Caco-2 (cell line): ENCODE measurements around the gene ATG9B. TPM values are rescaled to one million over a fixed set of nuclear protein-coding genes. Genes with fewer than 3 reads are reported as not detected.

Experiments used
- BruUV-seq: library from RNA; stranded (reverse); fragments of 400-500 nt; replicated peaks from 2 replicates; lab custom pipeline; 2021; lab: Mats Ljungman, UMichigan
- CTCF ChIA-PET: fragments of 300-600 bp; sonication (Branson Sonifier 250); formaldehyde crosslinking; loops from one replicate; lab custom pipeline; 2022; ENCODE audit warnings: antibody characterized with exemption; lab: Charles Lee
- POLR2A ChIA-PET: fragments of 300-600 bp; sonication (Branson Sonifier 250); formaldehyde crosslinking; loops from one replicate; lab custom pipeline; 2022; ENCODE audit warnings: antibody characterized with exemption; lab: Charles Lee
- DNase-seq, 2 experiments: peaks; one replicate each; pipeline versions ENCODE4 v3.0.0 to v3.0.0-alpha.2; 2020 to 2022
- H3K27me3 ChIP-seq: replicated peaks from 2 replicates; pipeline ENCODE4 v1.6.0; 2011; ENCODE audit warnings: low read length; ENCODE audit not compliant: control insufficient read depth, insufficient read depth
- H3K36me3 ChIP-seq: 2 replicates; pipeline ENCODE4 v1.5.1; 2011; ENCODE audit warnings: low read length; ENCODE audit not compliant: control insufficient read depth, insufficient read depth
- H3K4me1 ChIP-seq: fragments of 250-450 bp; sonication (Bioruptor Pico); 2 replicates; pipeline ENCODE4 v1.5.1; 2020; ENCODE audit warnings: mild to moderate bottlenecking
- H3K4me3 ChIP-seq: 2 replicates; pipeline ENCODE4 v1.5.1; 2011; ENCODE audit warnings: low read depth, mild to moderate bottlenecking, control low read depth, low read length
- H3K9me3 ChIP-seq: fragments of 250-450 bp; sonication (Bioruptor Pico); 2 replicates; pipeline ENCODE4 v1.5.1; 2020; ENCODE audit warnings: mild to moderate bottlenecking, moderate library complexity
- H3K27ac Mint-ChIP-seq: one replicate; pipeline ENCODE4 v1.8.0; 2022; ENCODE audit warnings: mixed read lengths; ENCODE audit not compliant: unreplicated experiment
- H3K27me3 Mint-ChIP-seq: one replicate; pipeline ENCODE4 v1.8.0; 2022; ENCODE audit warnings: mixed read lengths; ENCODE audit not compliant: insufficient read depth, unreplicated experiment
- H3K36me3 Mint-ChIP-seq: one replicate; pipeline ENCODE4 v1.8.0; 2022; ENCODE audit warnings: mild to moderate bottlenecking, mixed read lengths; ENCODE audit not compliant: insufficient read depth, unreplicated experiment
- H3K4me1 Mint-ChIP-seq: one replicate; pipeline ENCODE4 v1.8.0; 2022; ENCODE audit warnings: low read depth, mixed read lengths; ENCODE audit not compliant: unreplicated experiment
- H3K4me3 Mint-ChIP-seq: one replicate; pipeline ENCODE4 v1.8.0; 2022; ENCODE audit warnings: mild to moderate bottlenecking, moderate library complexity, mixed read lengths; ENCODE audit not compliant: unreplicated experiment
- H3K9me3 Mint-ChIP-seq: one replicate; pipeline ENCODE4 v1.8.0; 2022; ENCODE audit warnings: mixed read lengths; ENCODE audit not compliant: unreplicated experiment
- CTCF ChIP-seq, 2 experiments: fragments of 200-600 bp in 1 of 2; IDR thresholded peaks; 1 replicate in 1 of 2; 2 replicates in 1 of 2; pipeline versions ENCODE4 v1.5.1 to v1.8.0; 2011 to 2022; ENCODE audit warnings: antibody characterized with exemption in 1 of 2, control low read depth in 1 of 2, inconsistent platforms in 1 of 2, low read depth in 1 of 2, low read length in 1 of 2, mild to moderate bottlenecking in 1 of 2, moderate library complexity in 1 of 2; ENCODE audit not compliant: insufficient read depth in 1 of 2, severe bottlenecking in 1 of 2, unreplicated experiment in 1 of 2
- intact Hi-C: fragments of 100-400 bp; cut with micrococcal nuclease; formaldehyde crosslinking; loops from one replicate; pipeline ENCODE4 v1.10.0; 2022; ENCODE audit not compliant: unreplicated experiment
- total RNA-seq: library from RNA; stranded (reverse); gene quantifications from 2 replicates; pipeline ENCODE4 v1.2.3, GENCODE V29; 2022

The ATG9B gene
- total RNA-seq, 1 experiment from 2014 or later = 4.3 TPM

- Histone ChIP-seq H3K27me3 (no peaks in the 10 kb centered on the region), H3K36me3 (no peaks in the 10 kb centered on the region), H3K4me1 (peaks cover 40% of the 10 kb centered on the region), H3K4me3 (no peak overlapping the region), H3K9me3 (no peaks in the 10 kb centered on the region)
- intact Hi-C loops = no loop called here
- ChIA-PET CTCF (no interaction called here), POLR2A (no interaction called here)
- Mint-ChIP-seq H3K36me3 (no peaks in the 10 kb centered on the region), H3K27me3 (peaks cover 4% of the 10 kb centered on the region), H3K4me3 (no peak overlapping the region), H3K9me3 (no peaks in the 10 kb centered on the region), H3K27ac (no peak overlapping the region), H3K4me1 (peaks cover 19% of the 10 kb centered on the region)
- TF ChIP-seq CTCF (IDR thresholded peaks at IDR 0.05; ENCODE audit: insufficient read depth in 1 of 2, low read depth in 1 of 2, low read length in 1 of 2, severe bottlenecking in 1 of 2, unreplicated experiment in 1 of 2) = no peak
- BruUV-seq = no TSS peak
- DNase-seq = no peak
These were observed 8.3 kb downstream of the ATG9B start for GRCh38 chr7:151015967-151016366.

GRCh38 chr7:151014950-151015349 is 9.3 kb downstream of the ATG9B start:
- intact Hi-C loops = loop anchor here (5.0 kb wide), 1 partner anchor 97 kb away; no protein-coding TSS in a partner anchor
- BruUV-seq = no TSS peak
- no peaks in the 10 kb centered on the region for H3K36me3 ChIP-seq
- no peaks in the 10 kb centered on the region for H3K27me3 ChIP-seq
- no peak for TF ChIP-seq CTCF (IDR thresholded peaks at IDR 0.05; ENCODE audit: insufficient read depth in 1 of 2, low read depth in 1 of 2, low read length in 1 of 2, severe bottlenecking in 1 of 2, unreplicated experiment in 1 of 2)
- Mint-ChIP-seq H3K27me3 (peaks cover 4% of the 10 kb centered on the region), H3K36me3 (no peaks in the 10 kb centered on the region), H3K4me1 (peaks cover 10% of the 10 kb centered on the region), H3K27ac (no peak overlapping the region), H3K4me3 (no peak overlapping the region), H3K9me3 (no peaks in the 10 kb centered on the region)
- DNase-seq = no peak
- CTCF ChIA-PET = interaction anchor here (0.6 to 1.0 kb wide), 3 partner anchors 48 to 52 kb away, joined by 5 to 6 read pairs (median 5); no protein-coding TSS in a partner anchor
- no peak overlapping the region for H3K4me3 ChIP-seq
- POLR2A ChIA-PET = no interaction called here
- peaks cover 38% of the 10 kb centered on the region for H3K4me1 ChIP-seq
- H3K9me3 ChIP-seq = no peaks in the 10 kb centered on the region

GRCh38 chr7:151013733-151014497 is 10.4 kb downstream of the ATG9B start:
- H3K27me3 ChIP-seq = no peaks in the 10 kb centered on the region
- Mint-ChIP-seq H3K4me3 (peak overlapping the region; percentile 61), H3K36me3 (no peaks in the 10 kb centered on the region), H3K27ac (peak overlapping the region; percentile 66), H3K4me1 (peaks cover 10% of the 10 kb centered on the region), H3K27me3 (no peaks in the 10 kb centered on the region), H3K9me3 (no peaks in the 10 kb centered on the region)
- no TSS peak for BruUV-seq
- H3K4me1 ChIP-seq = peaks cover 31% of the 10 kb centered on the region
- H3K9me3 ChIP-seq = no peaks in the 10 kb centered on the region
- no peak overlapping the region for H3K4me3 ChIP-seq
- H3K36me3 ChIP-seq = no peaks in the 10 kb centered on the region
- TF ChIP-seq CTCF (IDR thresholded peaks at IDR 0.05; ENCODE audit: insufficient read depth in 1 of 2, low read depth in 1 of 2, low read length in 1 of 2, severe bottlenecking in 1 of 2, unreplicated experiment in 1 of 2) = no peak
- intact Hi-C loops = loop anchor here (1.0 to 5.0 kb wide), 2 partner anchors 14 to 98 kb away; partner anchors contain the start of gene ABCB8
- ChIA-PET CTCF (interaction anchor here (1.0 kb wide), 1 partner anchor 49 kb away, joined by 6 read pairs; no protein-coding TSS in a partner anchor), POLR2A (no interaction called here)
- DNase-seq = peak in 1 of 2 experiments; percentile 64
